Measurements from ENCODE around the gene SNTB2. TPM values are rescaled to one million over a fixed set of nuclear protein-coding genes. Genes with fewer than 3 reads are reported as not detected.

Gene SNTB2
- total and polyA plus RNA-seq, 2 of the 13 experiments (the other 11 are each of a cell fraction or from before 2014, with no cell fraction given) = 11.5 to 19.2 TPM

- TF ChIP-seq ASH2L (IDR thresholded peaks at IDR 0.05; ENCODE audit: insufficient read length, low read depth, low read length) (peak; percentile 98), PRDM4 (CRISPR knock-in tag; IDR thresholded peaks at IDR 0.05; ENCODE audit: borderline replicate concordance) (no peak), ZNF136 (CRISPR knock-in tag; IDR thresholded peaks at IDR 0.05; ENCODE audit: low read depth) (peak; percentile 89; the same call in 1 of the 2 replicates), ZNF451 (CRISPR knock-in tag; IDR thresholded peaks at IDR 0.05) (no peak), PTBP1 (IDR thresholded peaks at IDR 0.05; ENCODE audit: low read depth, low read length, poor library complexity, severe bottlenecking) (no peak), ZNF768 (CRISPR knock-in tag; IDR thresholded peaks at IDR 0.05) (peak; percentile 58), ZNF550 (CRISPR knock-in tag; IDR thresholded peaks at IDR 0.05; ENCODE audit: borderline replicate concordance) (peak; percentile 27), ZZZ3 (CRISPR knock-in tag; IDR thresholded peaks at IDR 0.05; ENCODE audit: borderline replicate concordance) (no peak; the same call in 1 of the 2 replicates), BCL6 (CRISPR knock-in tag; IDR thresholded peaks at IDR 0.05) (peak; percentile 44), RAD51 (IDR thresholded peaks at IDR 0.05; ENCODE audit: borderline replicate concordance) (no peak), ZNF691 (CRISPR knock-in tag; IDR thresholded peaks at IDR 0.05; ENCODE audit: borderline replicate concordance, low read depth) (peak; percentile 61; the same call in 1 of the 2 replicates)
- TF ChIP-seq, protein P1, sequence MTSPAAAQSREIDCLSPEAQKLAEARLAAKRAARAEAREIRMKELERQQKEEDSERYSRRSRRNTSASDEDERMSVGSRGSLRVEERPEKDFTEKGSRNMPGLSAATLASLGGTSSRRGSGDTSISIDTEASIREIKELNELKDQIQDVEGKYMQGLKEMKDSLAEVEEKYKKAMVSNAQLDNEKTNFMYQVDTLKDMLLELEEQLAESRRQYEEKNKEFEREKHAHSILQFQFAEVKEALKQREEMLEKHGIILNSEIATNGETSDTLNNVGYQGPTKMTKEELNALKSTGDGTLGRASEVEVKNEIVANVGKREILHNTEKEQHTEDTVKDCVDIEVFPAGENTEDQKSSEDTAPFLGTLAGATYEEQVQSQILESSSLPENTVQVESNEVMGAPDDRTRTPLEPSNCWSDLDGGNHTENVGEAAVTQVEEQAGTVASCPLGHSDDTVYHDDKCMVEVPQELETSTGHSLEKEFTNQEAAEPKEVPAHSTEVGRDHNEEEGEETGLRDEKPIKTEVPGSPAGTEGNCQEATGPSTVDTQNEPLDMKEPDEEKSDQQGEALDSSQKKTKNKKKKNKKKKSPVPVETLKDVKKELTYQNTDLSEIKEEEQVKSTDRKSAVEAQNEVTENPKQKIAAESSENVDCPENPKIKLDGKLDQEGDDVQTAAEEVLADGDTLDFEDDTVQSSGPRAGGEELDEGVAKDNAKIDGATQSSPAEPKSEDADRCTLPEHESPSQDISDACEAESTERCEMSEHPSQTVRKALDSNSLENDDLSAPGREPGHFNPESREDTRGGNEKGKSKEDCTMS (CRISPR knock-in tag; conservative IDR thresholded peaks at IDR 0.05) = no peak
- TF ChIP-seq, protein P2, sequence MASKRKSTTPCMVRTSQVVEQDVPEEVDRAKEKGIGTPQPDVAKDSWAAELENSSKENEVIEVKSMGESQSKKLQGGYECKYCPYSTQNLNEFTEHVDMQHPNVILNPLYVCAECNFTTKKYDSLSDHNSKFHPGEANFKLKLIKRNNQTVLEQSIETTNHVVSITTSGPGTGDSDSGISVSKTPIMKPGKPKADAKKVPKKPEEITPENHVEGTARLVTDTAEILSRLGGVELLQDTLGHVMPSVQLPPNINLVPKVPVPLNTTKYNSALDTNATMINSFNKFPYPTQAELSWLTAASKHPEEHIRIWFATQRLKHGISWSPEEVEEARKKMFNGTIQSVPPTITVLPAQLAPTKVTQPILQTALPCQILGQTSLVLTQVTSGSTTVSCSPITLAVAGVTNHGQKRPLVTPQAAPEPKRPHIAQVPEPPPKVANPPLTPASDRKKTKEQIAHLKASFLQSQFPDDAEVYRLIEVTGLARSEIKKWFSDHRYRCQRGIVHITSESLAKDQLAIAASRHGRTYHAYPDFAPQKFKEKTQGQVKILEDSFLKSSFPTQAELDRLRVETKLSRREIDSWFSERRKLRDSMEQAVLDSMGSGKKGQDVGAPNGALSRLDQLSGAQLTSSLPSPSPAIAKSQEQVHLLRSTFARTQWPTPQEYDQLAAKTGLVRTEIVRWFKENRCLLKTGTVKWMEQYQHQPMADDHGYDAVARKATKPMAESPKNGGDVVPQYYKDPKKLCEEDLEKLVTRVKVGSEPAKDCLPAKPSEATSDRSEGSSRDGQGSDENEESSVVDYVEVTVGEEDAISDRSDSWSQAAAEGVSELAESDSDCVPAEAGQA (IDR thresholded peaks at IDR 0.05; ENCODE audit: low read depth) = peak; percentile 90
- TF ChIP-seq, protein P2 (CRISPR knock-in tag; IDR thresholded peaks at IDR 0.05; ENCODE audit: borderline replicate concordance) = peak; percentile 65
Observed at GRCh38 chr16:69339289-69340094, 152.5 kb downstream of the SNTB2 start, which contains the start of the genes COG8 and NIP7 (continued).
